Measurements from ENCODE around the gene PRTG.

The PRTG gene

GRCh38 chr15:55573224-55573623, 169.7 kb downstream of the PRTG start:
- DNase-seq (ENCODE audit: low read depth): no peak
- no peak for TF ChIP-seq CTCF (IDR thresholded peaks at IDR 0.05; ENCODE audit: control insufficient read depth, insufficient read depth, low read depth, low read length, missing control alignments)

GRCh38 chr15:55564347-55565145, 178.4 kb downstream of the PRTG start:
- TF ChIP-seq CTCF (IDR thresholded peaks at IDR 0.05; ENCODE audit: control insufficient read depth, insufficient read depth, low read depth, low read length, missing control alignments): no peak
- no peak for DNase-seq (ENCODE audit: low read depth)
- no peak overlapping the region for H3K4me3 ChIP-seq (ENCODE audit: control insufficient read depth, low read depth, low read length)

More at GRCh38 chr15:55573224-55573623, 169.7 kb downstream of the PRTG start:
- no peak overlapping the region for H3K4me3 ChIP-seq (ENCODE audit: control insufficient read depth, low read depth, low read length)

GRCh38 chr15:55562601-55563000, 180.4 kb downstream of the PRTG start:
- no peak for TF ChIP-seq CTCF (IDR thresholded peaks at IDR 0.05; ENCODE audit: control insufficient read depth, insufficient read depth, low read depth, low read length, missing control alignments)
- DNase-seq (ENCODE audit: low read depth): no peak

More at GRCh38 chr15:55562601-55563000, 180.4 kb downstream of the PRTG start:
- H3K4me3 ChIP-seq (ENCODE audit: control insufficient read depth, low read depth, low read length): no peak overlapping the region

All from AG09309 (cell line).